Liver (tissue), 9 donors: ENCODE data around the gene TENM3. TPM values are rescaled to one million over a fixed set of nuclear protein-coding genes. Genes with fewer than 3 reads are reported as not detected.

Experiments used
- DNase-seq: peaks from one replicate; pipeline ENCODE4 v3.0.0-alpha.2; 2017; ENCODE audit warnings: low spot score
- H3K27ac ChIP-seq, 2 donors: one replicate each; pipeline ENCODE4 v1.7.0; 2013; ENCODE audit warnings: inconsistent platforms in 2 of 2, low read length in 2 of 2, control low read depth in 1 of 2, low read depth in 1 of 2, mild to moderate bottlenecking in 1 of 2
- H3K27me3 ChIP-seq, 4 donors: one replicate each; pipeline versions ENCODE4 v1.6.1 to v1.7.0; 2013; ENCODE audit warnings: low read length in 3 of 4, inconsistent platforms in 1 of 4, mild to moderate bottlenecking in 1 of 4, moderate library complexity in 1 of 4; ENCODE audit not compliant: control insufficient read depth in 4 of 4, insufficient read depth in 4 of 4
- H3K36me3 ChIP-seq, 4 donors: one replicate each; pipeline versions ENCODE4 v1.6.1 to v1.7.0; 2013; ENCODE audit warnings: low read length in 3 of 4, mild to moderate bottlenecking in 3 of 4, low read depth in 1 of 4, moderate library complexity in 1 of 4; ENCODE audit not compliant: control insufficient read depth in 4 of 4, insufficient read depth in 3 of 4
- H3K4me1 ChIP-seq, 4 donors: one replicate each; pipeline versions ENCODE4 v1.6.1 to v1.7.0; 2013; ENCODE audit warnings: low read length in 3 of 4, mild to moderate bottlenecking in 3 of 4, moderate library complexity in 1 of 4; ENCODE audit not compliant: control insufficient read depth in 4 of 4, insufficient read depth in 4 of 4
- H3K4me3 ChIP-seq, 3 donors: one replicate each; pipeline versions ENCODE4 v1.6.1 to v1.7.0; 2013; ENCODE audit warnings: low read length in 3 of 3, control low read depth in 1 of 3, low read depth in 1 of 3, mild to moderate bottlenecking in 1 of 3
- H3K9ac ChIP-seq, 2 donors: one replicate each; pipeline ENCODE4 v1.7.0; 2013; ENCODE audit warnings: low read length in 2 of 2, mild to moderate bottlenecking in 2 of 2, moderate library complexity in 2 of 2, control low read depth in 1 of 2, low read depth in 1 of 2
- H3K9me3 ChIP-seq, 4 donors: one replicate each; pipeline versions ENCODE4 v1.6.1 to v1.7.0; 2013; ENCODE audit warnings: low read length in 3 of 4; ENCODE audit not compliant: control insufficient read depth in 4 of 4
- EGR1 ChIP-seq, 2 donors: IDR thresholded peaks; 2 replicates each; pipeline ENCODE4 v1.6.1; 2016 to 2018; ENCODE audit warnings: antibody characterized with exemption in 2 of 2, low read depth in 2 of 2
- FOXA1 ChIP-seq: IDR thresholded peaks from 2 replicates; pipeline ENCODE4 v1.6.1; 2016; ENCODE audit warnings: antibody characterized with exemption
- FOXA2 ChIP-seq: IDR thresholded peaks from 2 replicates; pipeline ENCODE4 v1.6.1; 2016; ENCODE audit warnings: antibody characterized with exemption
- GABPA ChIP-seq, 2 donors: IDR thresholded peaks in 1 of 2; conservative IDR thresholded peaks in 1 of 2; 2 replicates each; pipeline ENCODE4 v1.6.1; 2016; ENCODE audit warnings: antibody characterized with exemption in 2 of 2, mild to moderate bottlenecking in 1 of 2, moderate library complexity in 1 of 2
- HNF4A ChIP-seq, 2 donors: conservative IDR thresholded peaks; 2 replicates each; pipeline ENCODE4 v1.6.1; 2016; ENCODE audit warnings: antibody characterized with exemption in 2 of 2, mild to moderate bottlenecking in 2 of 2
- HNF4G ChIP-seq: IDR thresholded peaks from 2 replicates; pipeline ENCODE4 v1.6.1; 2016; ENCODE audit warnings: antibody characterized with exemption
- JUND ChIP-seq, 2 donors: IDR thresholded peaks; 2 replicates each; pipeline ENCODE4 v1.6.1; 2016; ENCODE audit warnings: antibody characterized with exemption in 2 of 2
- MAX ChIP-seq: IDR thresholded peaks from 2 replicates; pipeline ENCODE4 v1.6.1; 2016; ENCODE audit warnings: antibody characterized with exemption
- NR2F2 ChIP-seq: IDR thresholded peaks from 2 replicates; pipeline ENCODE4 v1.6.1; 2016; ENCODE audit warnings: antibody characterized with exemption
- RAD21 ChIP-seq, 2 donors: IDR thresholded peaks; 2 replicates each; pipeline ENCODE4 v1.6.1; 2016; ENCODE audit warnings: antibody characterized with exemption in 2 of 2, mild to moderate bottlenecking in 2 of 2
- REST ChIP-seq: IDR thresholded peaks from 2 replicates; pipeline ENCODE4 v1.6.1; 2016; ENCODE audit warnings: antibody characterized with exemption, mild to moderate bottlenecking
- RXRA ChIP-seq, 2 donors: IDR thresholded peaks; 2 replicates each; pipeline ENCODE4 v1.6.1; 2017 to 2018; ENCODE audit warnings: antibody characterized with exemption in 2 of 2, mild to moderate bottlenecking in 1 of 2
- SP1 ChIP-seq: IDR thresholded peaks from 2 replicates; pipeline ENCODE4 v1.6.1; 2018; ENCODE audit warnings: antibody characterized with exemption, mild to moderate bottlenecking
- TAF1 ChIP-seq: conservative IDR thresholded peaks from 2 replicates; pipeline ENCODE4 v1.6.1; 2016; ENCODE audit warnings: antibody characterized with exemption, mild to moderate bottlenecking
- YY1 ChIP-seq: IDR thresholded peaks from 2 replicates; pipeline ENCODE4 v1.6.1; 2016; ENCODE audit warnings: antibody characterized with exemption, mild to moderate bottlenecking
- WGBS: extraction: QIAGEN DNeasy Blood & Tissue Kit; methylation state at CpG from one replicate; pipeline ENCODE4 v1.1.7; 2013; 5-methylcytosine and 5-hydroxymethylcytosine counted together
- polyA plus RNA-seq, 2 donors: library from polyadenylated mRNA; stranded (reverse) in 1 of 2; unstranded in 1 of 2; fragments of 200-250 nt in 1 of 2; fragments of >200 nt in 1 of 2; fragmentation: Nextera tagmentation in 1 of 2; extraction: Ambion mirVana in 1 of 2; gene quantifications; one replicate each; pipeline versions ENCODE4 v1.2.1 to v1.2.3, GENCODE V29; 2013 to 2015
- total RNA-seq, 2 donors: library from RNA; depleted of rRNA; stranded (reverse); fragments of >200 nt; gene quantifications; one replicate each; pipeline ENCODE4 v1.2.3, GENCODE V29; 2014
- TF ChIP-seq, protein P1 (sequence below): fragments of 150-350 bp; IDR thresholded peaks from 2 replicates; pipeline ENCODE4 v1.5.1; 2017; ENCODE audit warnings: improper control_type of control experiment, low read depth, low read length; ENCODE audit not compliant: missing input control
- TF ChIP-seq, protein P2 (sequence below): IDR thresholded peaks from 2 replicates; pipeline ENCODE4 v1.6.1; 2016; ENCODE audit warnings: antibody characterized with exemption
- TF ChIP-seq, protein P3 (sequence below): IDR thresholded peaks from 2 replicates; pipeline ENCODE4 v1.6.1; 2016; ENCODE audit warnings: antibody characterized with exemption
- donor health status: healthy.
- donor health status: healthy.
- donor health status: healthy.
- donor health status: healthy.
- donor health status: healthy.

The TENM3 gene
- total and polyA plus RNA-seq, 4 donors = 0.32 to 16.8 (median 0.70) TPM

GRCh38 chr4:182418054-182418734 is 175.0 kb downstream of the TENM3 start:
- no peaks in the 10 kb centered on the region for H3K4me1 ChIP-seq
- no peak overlapping the region for H3K27ac ChIP-seq
- peaks cover 0 to 7% (median under 1%) of the 10 kb centered on the region in 4 donors for H3K9me3 ChIP-seq
- TF ChIP-seq, protein P1, sequence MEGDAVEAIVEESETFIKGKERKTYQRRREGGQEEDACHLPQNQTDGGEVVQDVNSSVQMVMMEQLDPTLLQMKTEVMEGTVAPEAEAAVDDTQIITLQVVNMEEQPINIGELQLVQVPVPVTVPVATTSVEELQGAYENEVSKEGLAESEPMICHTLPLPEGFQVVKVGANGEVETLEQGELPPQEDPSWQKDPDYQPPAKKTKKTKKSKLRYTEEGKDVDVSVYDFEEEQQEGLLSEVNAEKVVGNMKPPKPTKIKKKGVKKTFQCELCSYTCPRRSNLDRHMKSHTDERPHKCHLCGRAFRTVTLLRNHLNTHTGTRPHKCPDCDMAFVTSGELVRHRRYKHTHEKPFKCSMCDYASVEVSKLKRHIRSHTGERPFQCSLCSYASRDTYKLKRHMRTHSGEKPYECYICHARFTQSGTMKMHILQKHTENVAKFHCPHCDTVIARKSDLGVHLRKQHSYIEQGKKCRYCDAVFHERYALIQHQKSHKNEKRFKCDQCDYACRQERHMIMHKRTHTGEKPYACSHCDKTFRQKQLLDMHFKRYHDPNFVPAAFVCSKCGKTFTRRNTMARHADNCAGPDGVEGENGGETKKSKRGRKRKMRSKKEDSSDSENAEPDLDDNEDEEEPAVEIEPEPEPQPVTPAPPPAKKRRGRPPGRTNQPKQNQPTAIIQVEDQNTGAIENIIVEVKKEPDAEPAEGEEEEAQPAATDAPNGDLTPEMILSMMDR = no peak
- TF ChIP-seq, protein P2, sequence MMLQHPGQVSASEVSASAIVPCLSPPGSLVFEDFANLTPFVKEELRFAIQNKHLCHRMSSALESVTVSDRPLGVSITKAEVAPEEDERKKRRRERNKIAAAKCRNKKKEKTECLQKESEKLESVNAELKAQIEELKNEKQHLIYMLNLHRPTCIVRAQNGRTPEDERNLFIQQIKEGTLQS = no peak
- TF ChIP-seq, protein P3, sequence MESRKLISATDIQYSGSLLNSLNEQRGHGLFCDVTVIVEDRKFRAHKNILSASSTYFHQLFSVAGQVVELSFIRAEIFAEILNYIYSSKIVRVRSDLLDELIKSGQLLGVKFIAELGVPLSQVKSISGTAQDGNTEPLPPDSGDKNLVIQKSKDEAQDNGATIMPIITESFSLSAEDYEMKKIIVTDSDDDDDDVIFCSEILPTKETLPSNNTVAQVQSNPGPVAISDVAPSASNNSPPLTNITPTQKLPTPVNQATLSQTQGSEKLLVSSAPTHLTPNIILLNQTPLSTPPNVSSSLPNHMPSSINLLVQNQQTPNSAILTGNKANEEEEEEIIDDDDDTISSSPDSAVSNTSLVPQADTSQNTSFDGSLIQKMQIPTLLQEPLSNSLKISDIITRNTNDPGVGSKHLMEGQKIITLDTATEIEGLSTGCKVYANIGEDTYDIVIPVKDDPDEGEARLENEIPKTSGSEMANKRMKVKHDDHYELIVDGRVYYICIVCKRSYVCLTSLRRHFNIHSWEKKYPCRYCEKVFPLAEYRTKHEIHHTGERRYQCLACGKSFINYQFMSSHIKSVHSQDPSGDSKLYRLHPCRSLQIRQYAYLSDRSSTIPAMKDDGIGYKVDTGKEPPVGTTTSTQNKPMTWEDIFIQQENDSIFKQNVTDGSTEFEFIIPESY = no peak
- no peak for TF ChIP-seq GABPA (IDR thresholded peaks at IDR 0.05 in 1 of 2, conservative IDR thresholded peaks at IDR 0.05 in 1 of 2)
- no peak for TF ChIP-seq JUND (IDR thresholded peaks at IDR 0.05)
- TF ChIP-seq RAD21 (IDR thresholded peaks at IDR 0.05) = no peak
- TF ChIP-seq NR2F2 = no peak
- TF ChIP-seq EGR1 (IDR thresholded peaks at IDR 0.05; ENCODE audit: low read depth in 2 of 2) = no peak
- TF ChIP-seq YY1 = no peak
- no peak for TF ChIP-seq FOXA1
- no peak for TF ChIP-seq SP1
- TF ChIP-seq TAF1 = no peak
- no peak for TF ChIP-seq REST
- no peak for TF ChIP-seq RXRA (IDR thresholded peaks at IDR 0.05)
- no peak for TF ChIP-seq MAX
- TF ChIP-seq HNF4G = no peak
- no peak for TF ChIP-seq HNF4A (conservative IDR thresholded peaks at IDR 0.05)
- no peak for TF ChIP-seq FOXA2
- WGBS = 72% methylated on average over 9 of the region's 9 CpGs
- H3K4me3 ChIP-seq = no peak overlapping the region
- H3K9ac ChIP-seq = no peak overlapping the region
- no peak for DNase-seq
- no peaks in the 10 kb centered on the region for H3K27me3 ChIP-seq
- H3K36me3 ChIP-seq = no peaks in the 10 kb centered on the region
